GM21717 (cell line): ENCODE results near the gene ZDHHC9.

Experiments used
- ATAC-seq: cut with Tn5 transposase; IDR thresholded peaks from one replicate; pipeline ENCODE4 v1.9.1; 2021; ENCODE audit warnings: mild to moderate bottlenecking, moderate library complexity; ENCODE audit not compliant: unreplicated experiment

The ZDHHC9 gene

GRCh38 chrX:129768586-129769466, 74.9 kb downstream of the ZDHHC9 start:
- ATAC-seq = no peak

GRCh38 chrX:129768186-129768585, 75.5 kb downstream of the ZDHHC9 start:
- no peak for ATAC-seq

GRCh38 chrX:129763666-129764065, 80.0 kb downstream of the ZDHHC9 start:
- no peak for ATAC-seq

GRCh38 chrX:129762448-129762847, 81.2 kb downstream of the ZDHHC9 start:
- ATAC-seq = no peak

DNA sequence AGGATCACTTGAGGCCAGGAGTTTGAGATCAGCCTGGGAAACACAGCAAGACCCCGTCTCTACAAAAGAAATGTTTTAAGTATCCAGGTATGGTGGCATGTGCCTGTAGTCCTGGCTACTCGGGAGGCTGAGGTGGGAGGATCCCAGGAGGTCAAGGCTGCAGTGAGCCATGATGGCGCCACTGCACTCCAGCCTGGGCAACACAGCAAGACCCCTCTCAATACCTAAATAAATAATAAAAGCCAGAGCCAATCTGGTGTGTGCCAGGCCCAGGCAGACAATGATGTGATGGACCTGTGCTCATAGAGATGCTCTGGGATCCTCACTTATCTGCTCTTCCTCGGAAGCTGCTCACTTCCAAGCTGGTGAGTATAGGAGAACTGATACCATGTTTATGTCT, 82.1 kb downstream of the ZDHHC9 start:
- no peak for ATAC-seq

GRCh38 chrX:129760981-129761380, 82.7 kb downstream of the ZDHHC9 start:
- ATAC-seq = no peak

DNA sequence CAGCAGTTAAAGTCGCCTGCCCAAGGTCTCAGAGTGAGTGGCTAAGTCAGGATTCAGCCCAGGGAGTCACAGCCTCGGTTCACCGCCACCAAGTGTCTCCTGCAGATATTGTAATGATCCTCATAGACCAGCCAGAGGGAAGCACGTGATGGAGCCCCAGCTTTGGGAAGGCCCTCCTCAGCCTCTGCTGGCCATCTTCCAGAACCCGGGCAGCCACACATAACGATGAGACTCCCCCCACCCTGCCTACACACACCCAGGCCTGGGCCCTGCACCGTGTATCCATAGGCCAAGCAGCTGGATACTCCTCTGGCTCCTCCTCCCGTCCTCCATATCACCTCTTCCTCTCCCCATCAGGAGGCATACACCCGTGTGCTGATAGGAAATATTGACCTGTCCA, 83.5 kb downstream of the ZDHHC9 start:
- no peak for ATAC-seq

- ATAC-seq = no peak
Measured at GRCh38 chrX:129759576-129760061, 84.1 kb downstream of the ZDHHC9 start.

DNA sequence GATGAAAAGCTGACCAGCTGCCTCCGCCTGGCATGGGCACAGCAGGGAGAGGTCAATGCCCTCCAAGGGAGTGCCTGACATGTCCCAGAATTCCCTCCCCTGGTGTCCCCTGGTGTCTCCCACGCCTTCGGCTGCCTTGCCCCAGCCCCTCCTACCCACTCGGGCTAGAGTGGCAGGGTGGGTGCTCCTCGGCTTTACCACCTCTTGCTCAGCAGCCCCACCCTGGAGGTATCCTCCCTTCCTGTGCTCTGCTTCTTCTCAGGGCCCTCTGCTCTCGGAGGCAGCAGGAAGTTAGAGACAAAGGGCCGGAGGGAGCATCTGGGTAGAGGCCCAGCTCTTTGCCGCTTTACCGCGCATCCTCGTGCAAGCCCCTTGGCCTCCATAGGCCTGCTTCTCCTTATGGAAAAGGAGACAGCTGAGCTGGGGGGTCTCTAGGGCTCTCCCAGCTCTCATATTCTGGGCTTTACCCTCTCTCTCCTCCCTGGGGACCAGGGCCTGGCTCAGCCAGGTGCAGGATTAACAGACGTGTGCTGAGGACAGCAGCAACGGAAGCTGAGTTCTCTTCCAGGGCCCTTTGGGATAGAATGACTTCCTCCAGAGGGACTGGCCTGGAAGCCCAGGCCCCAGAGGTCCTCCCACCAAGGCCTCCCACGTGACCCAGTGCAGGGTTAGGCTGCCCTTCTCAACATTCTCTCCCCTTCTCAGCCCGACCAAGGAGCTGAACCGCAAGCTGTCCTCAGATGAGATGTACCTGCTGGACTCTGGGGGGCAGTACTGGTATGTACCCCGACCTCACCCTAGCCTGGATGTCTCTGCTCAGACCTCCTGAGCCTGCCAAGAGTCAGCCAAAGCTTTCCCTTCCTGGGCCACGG, 87.7 kb downstream of the ZDHHC9 start:
- ATAC-seq = no peak

DNA sequence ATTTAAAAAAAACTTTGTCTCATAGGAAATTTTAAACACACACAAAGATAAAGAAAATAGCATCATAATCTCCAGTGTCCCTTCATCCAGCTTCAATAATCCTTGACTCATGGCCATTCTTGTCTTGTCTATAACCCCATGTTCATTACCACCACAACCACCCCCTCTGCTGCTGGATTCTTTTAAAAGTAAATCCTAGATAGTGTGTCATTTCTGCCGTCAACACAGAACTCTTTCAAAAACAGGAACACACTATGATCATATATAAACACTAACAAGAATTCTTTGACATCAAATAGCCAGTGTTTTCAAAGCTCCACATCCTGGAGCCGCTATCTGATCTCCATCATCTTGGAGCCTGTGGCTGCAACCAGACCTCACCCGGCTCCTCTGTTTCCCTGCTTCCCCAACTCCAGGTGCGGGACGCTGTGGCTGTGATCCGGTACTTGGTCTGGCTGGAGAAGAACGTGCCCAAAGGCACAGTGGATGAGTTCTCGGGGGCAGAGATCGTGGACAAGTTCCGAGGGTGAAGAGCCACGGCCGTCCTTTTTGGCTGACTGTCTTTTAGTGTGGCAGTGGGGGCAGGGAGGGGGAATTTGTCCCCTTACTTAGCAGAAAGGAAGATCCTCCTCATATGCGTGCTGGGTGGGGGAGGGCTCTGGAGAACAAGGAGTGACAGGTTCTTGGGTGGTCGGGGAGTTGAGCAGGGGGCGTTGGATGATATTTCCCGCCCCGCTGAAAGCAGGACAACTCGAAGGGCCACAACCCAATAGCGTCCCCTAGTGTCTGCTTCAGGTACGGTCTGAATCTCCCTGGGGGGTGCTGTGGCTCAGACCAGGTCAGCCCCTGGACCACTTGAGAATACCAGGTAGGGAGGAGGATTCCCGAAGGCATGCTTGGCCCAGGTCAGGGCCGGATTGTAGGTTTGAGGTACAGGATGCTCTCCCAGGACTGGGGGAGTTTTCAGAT, 89.3 kb downstream of the ZDHHC9 start:
- no peak for ATAC-seq
